Effector CD8-positive, alpha-beta T cell (primary cell): Measurements from ENCODE around the gene HS3ST5.

Source experiments
- DNase-seq: peaks from one replicate; lab custom pipeline; 2025; lab: John Stamatoyannopoulos, UW
- total RNA-seq, 4 experiments: gene quantifications; one replicate each; lab custom pipeline; 2026; lab: John Stamatoyannopoulos, UW

HS3ST5 gene, protein sequence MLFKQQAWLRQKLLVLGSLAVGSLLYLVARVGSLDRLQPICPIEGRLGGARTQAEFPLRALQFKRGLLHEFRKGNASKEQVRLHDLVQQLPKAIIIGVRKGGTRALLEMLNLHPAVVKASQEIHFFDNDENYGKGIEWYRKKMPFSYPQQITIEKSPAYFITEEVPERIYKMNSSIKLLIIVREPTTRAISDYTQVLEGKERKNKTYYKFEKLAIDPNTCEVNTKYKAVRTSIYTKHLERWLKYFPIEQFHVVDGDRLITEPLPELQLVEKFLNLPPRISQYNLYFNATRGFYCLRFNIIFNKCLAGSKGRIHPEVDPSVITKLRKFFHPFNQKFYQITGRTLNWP
- total RNA-seq: 0 reads per million in 4 experiments

DNA sequence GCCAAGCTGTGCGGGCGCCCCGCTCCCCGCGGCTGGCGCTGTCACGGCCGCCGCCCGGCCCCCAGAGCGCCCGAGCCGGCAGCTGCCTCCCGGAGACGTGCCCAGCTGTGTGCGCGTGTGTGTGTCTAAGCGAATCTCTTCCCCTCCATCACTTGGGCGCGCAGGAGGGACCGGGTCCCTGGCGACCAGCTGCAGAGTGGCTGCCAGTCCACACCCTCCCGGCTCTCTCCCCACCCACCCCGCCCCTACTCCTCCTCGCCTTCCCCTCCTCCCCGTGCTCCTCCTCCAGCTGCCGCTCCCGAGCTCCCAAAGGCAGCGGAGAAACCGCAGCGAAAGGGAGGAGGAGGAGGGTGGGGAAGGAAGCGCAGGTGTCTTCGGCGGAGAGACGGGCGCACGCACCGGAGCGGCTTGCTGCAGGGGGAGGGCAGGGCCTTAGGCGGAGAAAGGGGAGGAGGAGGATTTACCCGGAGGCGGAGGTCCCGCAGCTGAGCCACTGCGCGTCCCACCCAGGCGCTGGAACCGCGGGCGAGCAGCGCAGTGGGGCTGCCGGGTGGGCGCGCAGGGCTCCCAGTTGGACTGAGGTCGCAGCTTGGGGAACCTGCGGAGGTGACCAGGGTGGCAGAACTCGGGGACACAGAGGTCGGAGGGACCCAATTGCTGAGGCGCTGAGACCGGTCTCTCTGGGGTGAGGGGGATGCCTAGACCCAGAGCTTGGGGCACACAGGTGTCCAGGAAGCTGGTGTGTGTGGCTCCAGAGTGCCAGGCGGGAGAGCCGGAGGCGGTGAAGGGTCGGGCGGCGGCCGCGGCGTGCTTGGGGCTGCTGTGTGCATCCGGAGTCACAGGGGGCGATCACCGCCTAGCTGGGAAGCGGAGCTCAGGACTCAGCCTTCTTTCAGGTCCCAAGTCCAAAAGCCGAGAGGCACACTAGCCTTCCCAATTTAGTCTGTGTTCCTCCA lies at the start of gene HS3ST5:
HS3ST5 (minus strand) TSS at position 198 of the 956 bp plus-strand sequence. CDS start 280,178 bp downstream, outside the sequence.
- no peak for DNase-seq

DNA sequence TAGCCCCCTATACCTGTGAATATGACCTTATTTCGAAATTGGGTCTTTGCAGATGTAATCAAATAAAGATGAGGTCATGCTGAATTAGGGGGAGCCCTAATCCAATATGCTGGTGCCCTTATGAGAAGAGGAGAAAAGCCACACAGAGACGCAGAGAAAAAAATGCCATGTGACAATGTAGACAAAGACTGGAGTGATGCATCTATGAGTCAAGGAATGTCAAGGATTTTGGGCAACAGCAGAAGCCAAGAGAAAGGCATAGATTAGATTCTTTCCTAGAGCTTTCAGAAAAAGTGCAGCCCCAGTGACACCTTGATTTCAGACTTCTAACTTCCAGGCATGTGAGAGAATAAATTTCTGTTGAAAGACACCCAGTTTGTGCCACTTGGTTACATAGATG lies 47.4 kb upstream of the HS3ST5 start:
- no peak for DNase-seq

DNA sequence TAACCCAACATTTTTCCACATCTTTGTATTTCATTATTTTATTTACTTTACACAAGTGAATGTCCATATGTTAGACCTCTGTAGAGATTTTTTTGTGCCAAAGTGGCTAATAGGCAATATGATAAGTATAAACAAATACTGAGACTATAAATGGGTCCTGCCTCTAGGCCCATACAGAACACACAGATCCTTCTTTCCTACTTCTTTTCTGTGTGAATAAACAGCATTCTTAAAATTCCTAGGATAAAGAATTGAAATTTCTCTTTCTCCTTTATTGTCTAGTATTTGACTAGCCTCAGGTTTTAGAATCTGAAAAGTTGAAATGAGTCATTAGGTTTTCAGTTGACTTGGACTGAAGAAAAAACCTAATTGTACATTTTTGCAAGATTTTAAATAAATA lies 46.3 kb upstream of the HS3ST5 start:
- no peak for DNase-seq

DNA sequence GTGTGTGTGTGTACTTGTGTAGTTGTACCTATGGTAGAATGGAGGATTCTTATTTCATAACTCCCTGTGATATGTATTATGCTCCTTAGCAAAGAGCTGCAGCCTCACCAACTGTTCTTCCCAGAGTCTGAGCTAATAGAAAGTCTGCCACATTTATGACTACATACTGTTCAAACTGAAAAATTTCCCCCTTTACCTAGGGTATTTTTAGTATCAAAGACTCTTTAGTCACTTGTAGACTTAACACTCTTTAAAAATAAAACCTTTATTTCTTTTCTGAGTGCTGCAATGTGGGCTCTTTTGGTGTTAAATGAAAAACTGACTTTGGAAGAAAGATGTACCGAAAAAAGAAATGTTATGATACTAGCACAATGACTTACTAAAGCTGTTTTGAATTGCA lies 39.6 kb upstream of the HS3ST5 start:
- no peak for DNase-seq

DNA sequence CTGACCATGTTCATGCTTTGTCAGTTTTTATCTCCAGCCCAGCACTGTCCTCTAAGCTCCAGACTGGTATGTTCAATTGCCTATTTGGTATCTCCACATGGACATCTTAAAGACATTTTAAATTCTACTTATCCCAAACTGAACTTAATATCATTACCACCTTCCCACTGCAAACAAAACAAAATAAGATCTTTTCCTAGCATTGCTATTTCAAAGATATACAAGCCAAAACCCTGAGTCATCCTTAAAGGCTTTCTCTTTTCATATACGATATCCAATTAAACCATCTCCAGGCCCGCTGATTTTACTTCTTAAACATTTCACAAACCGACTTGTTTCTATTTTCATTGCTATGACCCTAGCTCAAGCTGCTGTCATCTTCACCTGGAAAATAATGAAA lies 35.1 kb upstream of the HS3ST5 start:
- DNase-seq: no peak

DNA sequence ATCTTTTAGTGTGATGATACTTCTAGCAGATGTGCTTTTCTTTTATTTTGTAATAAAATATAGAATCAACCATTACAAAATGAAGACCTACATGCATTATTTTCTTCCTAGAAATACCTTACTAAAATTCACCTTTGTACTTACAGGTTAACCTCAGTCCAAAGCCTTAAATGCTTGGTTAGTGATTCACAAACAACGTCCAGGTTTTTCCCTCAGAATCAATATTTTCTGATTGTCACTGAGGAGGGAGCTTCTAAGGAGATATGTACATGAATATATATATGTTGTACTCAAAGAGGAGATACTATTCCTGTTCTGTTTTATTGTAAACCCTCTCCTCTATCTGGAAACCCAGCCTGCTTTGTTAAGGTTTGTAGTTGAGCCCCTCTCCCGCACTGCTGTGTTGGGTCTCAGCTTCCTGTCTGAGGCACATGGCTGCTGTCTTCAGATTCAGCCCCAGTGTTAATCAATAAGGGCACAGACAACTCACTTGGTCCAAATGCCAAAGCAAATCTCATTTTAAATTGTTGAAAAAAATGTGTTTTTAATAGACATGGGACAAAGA lies 33.9 kb upstream of the HS3ST5 start:
- no peak for DNase-seq

DNA sequence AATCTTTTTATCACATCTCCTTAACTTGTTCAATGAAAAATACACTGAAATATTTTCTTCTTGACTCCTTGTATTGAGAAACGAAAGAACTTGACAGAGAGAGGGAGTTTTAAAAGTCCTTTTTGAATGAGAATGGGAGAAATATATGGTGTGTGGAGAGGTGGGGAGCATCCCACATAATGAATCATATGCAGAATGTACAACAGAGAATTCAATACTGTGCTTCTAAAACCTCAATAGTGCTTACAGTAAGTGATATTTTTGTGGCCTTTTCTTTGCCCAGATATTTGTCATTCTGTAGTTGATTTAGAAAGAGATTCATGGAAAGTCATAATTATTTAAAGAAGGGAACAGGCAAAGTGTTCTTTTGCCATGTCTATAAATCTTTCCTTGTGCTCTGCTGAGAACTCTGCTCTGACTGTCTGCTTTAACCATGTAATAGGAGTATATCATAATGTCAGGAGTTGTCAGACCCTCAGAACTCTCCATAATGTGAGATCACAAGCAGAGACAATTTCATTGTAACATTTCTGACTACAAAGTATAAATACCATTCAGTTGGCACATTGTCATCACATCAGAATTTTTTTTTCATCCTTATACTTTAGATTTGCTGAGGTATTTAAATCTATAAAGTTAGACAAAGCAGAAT lies 32.8 kb upstream of the HS3ST5 start:
- DNase-seq: no peak

DNA sequence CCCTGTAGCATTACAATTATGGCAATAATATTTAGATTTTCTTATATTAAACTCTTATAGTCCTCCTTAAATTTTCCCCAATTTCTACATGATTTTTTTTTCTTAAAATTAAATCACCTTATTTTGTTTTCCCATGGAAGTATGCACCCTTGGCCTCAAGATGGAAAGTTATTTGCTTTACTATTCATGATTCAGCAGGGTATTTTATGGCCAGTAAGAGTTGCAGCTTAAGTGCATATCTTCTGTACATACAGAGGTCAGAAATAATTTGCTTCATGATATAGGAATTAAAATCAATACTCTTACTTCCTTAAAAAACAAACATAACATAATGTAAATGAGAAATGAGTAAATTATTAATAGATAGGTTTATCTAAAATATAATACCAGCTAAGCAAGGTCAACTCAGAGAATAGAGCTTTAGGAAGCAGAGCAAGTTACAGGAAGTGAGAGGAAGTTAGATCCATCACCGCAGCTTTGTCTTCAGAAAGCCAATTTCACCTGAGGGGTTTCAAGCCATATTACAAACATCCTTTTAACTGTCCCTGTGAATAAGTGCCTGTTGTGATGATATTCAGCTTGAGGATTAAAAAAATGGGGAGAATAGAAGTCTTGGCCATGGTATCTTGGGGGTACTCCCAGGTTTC lies 24.6 kb upstream of the HS3ST5 start:
- no peak for DNase-seq

DNA sequence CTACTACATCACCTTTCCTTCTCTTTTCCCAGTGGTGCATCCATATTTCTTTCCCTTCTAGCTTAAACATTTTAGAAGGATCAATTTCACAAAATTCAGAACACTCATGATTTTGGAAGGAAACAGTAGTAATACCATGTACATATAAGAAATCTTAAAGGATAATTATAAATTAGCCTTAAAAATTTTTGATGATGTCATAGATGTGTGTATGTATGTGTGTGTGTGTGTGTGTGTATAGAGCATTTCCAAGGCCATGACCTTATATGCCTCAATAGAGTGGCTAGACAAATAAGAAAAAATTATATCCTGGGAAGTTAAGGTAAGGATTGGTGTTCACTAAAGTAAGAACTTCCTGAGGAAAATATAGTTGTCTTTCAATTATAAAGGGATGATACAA lies 24.1 kb upstream of the HS3ST5 start:
- DNase-seq: no peak

DNA sequence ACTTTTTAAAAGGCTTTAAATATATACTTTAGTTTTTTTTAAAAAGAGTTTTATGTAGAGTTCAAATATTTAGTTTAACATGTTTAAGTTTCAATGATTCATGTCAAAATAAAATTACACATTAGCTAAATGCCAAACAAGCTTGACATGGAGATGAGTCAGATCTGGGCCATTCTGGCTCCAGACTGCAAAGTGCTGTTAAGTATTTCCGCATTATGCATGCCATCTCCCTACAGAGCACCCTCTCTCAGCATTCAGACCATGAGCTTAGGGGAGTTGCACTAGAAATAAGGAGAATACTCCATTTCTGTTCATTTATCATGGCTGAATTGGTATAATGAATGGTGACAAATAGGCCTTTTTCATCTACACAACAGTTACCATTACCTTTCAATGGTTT lies 21.5 kb upstream of the HS3ST5 start:
- DNase-seq: no peak

DNA sequence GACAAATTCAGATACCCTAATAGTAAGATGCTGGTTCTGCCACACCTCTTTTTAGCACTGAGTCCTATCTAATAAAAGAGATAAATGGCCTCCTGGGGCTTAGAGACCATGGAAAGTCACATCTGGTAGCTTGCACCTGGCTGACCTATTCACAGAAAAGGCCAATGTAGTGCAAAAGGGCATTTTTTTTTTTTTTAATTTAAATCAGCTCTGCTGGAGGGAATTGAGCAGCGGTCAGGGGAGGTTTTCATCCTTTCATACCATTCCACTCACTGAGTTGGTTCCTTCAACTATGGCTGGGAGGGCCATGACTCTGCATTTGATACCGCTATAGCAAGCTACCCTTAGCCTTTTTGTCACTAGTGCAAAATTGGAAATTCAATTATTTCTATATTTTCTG lies 20.1 kb upstream of the HS3ST5 start:
- no peak for DNase-seq

DNA sequence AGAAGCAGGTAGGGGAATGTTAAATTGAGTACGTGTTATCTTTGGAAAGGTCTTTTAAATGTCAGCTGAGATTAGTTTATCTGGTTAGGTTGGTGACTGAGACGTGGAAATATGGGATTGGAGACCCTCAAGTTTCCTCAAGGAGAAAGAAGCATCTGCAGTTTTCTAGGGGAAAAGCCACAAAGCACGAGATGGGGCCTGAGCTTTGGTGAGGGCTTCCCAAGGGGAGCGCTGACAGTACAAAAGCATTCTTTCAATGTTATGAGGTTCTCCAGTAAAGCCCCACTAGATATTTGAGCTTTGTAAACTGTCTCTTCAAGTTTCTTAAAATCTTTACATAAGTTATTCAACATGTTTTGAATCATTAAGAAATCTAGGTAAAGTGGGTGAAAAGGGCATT lies 19.6 kb upstream of the HS3ST5 start:
- DNase-seq: no peak

DNA sequence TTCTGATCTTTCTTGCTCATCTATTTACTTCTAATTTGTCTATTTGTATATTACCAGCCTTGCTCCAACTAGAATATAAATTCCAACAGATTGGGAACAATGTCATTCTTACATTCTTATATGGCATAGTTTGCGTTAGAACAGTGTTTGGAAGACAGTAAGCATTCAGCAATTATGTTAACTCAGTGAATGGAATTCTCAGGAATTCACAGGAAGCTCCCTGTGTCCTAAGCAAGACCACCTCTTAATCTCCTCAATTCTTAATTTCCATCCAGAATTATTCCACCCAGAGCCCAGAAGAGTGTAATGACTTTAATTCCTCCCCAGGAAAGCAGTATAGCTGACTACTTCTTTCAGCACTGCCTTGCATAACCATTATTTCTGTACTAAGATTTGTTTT lies 18.2 kb upstream of the HS3ST5 start:
- no peak for DNase-seq

DNA sequence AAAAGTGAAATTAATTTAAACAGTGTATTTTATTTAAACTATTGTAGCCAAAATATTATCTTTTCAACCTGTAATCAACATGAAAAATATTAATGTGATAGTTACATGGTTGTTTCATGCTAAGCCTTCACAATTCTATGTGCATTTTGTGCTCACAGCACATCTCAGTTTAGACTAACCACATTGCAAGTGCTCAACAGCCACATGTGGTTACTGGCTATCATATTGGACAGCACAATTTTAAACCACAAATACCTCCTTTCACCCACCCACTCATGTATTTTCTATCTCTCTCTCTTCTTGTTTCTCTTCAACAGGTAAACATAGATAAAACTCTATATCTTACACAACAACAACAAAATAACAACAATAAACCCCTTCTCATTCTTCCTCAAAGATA lies 12.5 kb upstream of the HS3ST5 start:
- no peak for DNase-seq

DNA sequence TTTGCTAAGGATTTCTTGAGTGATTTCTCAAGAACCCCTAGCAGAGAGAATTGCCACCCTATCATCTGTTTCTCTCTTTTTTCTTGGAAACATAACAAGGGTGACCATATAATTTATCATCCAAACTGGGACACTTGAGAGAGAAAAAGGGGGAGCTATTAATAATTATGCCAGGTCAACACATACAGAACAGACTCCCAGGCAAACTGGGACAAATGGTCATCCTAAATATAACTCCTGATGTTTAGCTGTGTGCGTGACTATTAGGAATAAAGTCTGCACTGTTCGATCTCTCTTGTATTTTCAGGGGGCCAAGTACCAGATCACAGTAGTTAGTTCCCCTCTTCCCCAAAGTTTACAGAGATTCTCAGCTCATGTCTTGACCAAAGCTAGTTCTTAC lies 11.7 kb upstream of the HS3ST5 start:
- DNase-seq: no peak

DNA sequence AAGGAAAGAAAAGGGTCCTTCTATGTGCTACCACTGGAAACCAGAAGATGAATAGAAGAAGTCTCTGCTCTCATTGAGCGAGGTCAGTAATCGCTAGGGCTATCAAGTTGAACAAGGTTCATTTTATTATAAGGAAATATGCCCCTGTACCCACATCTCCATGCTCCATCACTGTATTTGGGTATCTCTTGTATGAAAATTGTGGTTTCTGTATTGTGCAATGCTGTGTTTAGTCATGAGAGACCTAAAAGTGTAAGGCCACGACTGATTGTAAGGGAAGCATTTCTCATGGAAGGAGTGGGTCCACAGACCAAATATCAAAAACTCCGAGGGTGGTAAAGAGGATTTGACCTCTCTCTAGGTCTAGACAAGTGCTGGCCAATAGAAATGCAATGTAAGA lies 3.6 kb upstream of the HS3ST5 start:
- no peak for DNase-seq

DNA sequence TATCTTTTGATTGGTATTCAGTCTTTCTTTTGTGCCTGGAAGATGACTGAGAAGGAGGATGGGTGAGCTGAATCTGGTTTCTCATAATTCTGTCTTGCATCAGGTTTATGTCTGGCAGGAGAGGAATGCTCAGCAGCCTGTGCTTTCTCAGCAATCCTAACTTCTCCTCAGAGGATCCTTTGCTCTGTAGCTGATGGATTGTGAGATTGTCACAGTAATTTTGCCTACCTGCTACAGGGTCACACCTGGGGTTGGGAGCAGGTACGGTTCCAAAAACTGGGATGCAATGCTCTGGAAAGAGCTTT lies 2.1 kb upstream of the HS3ST5 start:
- DNase-seq: no peak

DNA sequence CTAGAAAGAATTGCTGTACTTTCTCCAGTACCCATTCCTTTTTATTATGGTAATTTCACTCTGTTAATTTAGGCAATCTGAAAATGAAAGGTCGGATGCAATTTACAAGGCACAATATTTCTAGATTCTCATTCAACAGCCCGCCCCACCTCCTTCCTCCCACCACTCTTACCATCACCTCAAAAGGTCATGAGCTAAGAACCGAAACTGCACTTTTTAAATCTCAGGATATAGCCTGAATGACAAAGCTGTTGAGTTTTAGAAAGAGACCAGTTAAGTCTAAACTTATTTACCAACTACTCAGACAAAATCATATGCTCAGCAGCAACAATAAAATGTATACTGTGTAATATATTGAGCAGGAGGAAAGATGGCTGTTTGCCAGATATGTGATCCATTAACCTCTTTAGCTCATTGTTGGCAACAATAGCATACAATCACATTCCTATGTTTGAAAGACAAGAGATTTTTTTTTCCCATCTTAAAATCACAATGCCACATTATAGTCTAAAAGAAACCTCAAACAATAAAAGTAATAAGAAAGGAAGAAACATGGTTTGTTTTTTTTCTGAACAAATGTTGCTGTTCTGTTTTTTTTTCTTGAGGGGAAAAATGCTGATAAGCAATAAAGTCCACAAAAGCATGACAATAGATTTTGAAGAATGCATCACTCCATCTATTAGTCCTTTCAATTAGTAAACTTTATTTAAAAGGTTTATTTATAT lies 1.6 kb upstream of the HS3ST5 start:
- no peak for DNase-seq

DNA sequence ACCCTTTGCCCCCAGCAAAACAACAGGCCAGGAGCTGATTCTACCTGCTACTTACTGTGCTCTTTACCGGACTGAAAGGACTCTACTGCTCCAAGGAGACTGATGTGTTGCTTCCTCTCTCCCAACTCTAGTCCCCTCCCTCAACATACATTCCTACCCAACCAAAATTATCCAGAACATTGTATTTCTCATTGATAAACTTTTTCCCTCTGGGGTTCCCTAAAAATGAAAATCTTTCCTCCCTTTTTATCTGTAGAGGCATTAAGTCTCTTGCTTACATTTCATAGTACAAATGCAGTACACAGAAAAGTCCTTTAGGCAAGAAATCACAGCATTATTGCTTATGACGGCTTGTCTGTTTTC lies 940 bp upstream of the HS3ST5 start:
- no peak for DNase-seq

DNA sequence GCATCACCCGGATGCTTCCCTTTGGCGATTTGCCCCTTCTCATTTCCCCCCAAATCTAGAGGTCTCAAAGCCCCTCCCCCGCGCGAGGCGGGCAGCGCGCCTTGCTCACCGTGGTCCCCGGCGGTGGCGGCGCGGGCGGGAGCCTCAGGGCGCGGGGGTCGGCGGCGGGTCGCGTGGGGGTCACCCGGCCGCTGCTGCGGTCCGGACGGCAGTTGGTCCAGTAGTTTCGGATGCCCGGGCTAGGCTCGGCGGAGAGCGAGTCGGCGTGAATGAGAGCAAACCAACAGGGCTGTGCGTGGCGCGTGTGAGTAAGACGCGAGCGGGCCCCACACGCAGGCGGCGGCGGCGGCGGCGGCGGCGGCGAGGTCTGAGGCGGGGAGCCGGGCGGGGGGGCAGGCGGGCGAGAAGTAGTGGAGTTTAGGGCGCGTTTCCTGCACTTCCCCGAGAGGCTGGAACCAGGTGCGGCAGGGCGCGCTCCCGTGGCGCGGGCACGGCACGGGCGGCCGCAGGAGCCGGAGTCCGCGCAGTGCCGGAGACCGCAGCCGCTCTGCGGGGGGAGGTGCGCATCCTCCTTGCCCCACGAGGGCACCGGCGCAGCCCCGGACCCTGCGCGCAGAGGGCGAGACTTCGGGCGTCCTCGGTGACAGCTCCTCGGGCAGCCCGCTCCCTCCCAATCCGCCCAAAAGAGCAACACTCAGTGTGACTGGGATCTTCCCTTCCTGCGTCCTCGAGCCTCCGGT lies 567 bp downstream of the HS3ST5 start:
- DNase-seq: no peak

DNA sequence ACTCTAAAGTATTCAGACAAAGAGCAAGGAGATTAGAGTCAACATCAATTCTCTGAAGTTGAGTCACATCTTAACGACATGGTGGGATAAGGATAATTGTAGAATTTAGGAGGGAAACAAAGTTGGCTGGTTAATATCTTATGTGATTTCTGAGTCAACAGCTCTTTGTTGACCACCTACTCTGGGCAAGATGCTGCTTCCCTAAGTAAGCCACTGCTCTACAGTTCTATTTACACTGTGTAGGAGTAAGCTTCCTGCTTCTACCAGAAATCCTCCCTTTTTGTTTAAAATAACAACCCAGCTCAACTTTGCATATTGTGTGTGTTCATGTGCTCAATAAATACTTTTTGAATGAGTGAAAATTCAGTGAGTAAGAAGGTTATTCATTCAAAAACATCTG lies 3.1 kb downstream of the HS3ST5 start:
- no peak for DNase-seq
